Measurements from ENCODE around the gene PDZD2.
"Not testable (repeated sequence)": the region's sequence is repeated elsewhere in the genome, so short reads cannot be mapped to it uniquely, and the experiment has no call there.

The PDZD2 gene

DNA sequence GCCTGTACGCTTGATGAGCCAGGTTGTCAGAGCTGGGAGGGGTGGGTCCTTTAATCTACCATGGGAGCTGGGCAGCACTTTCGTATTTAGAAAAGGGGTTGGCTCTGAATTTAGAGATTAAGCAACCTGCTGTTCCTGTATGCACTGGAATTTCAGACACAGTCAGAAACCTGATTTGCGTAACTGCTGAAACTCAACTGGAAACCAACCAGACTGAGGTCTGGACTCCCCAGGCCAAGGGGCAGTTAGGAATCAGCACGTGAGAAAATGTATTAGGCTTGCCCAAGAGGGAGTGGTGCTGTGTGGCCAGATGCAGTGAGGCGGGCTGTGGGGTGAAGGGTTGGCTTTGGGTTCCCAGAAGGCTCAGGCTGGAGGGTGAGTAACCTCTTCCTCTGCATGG lies 300.2 kb downstream of the PDZD2 start:
- no peak for DNase-seq

DNA sequence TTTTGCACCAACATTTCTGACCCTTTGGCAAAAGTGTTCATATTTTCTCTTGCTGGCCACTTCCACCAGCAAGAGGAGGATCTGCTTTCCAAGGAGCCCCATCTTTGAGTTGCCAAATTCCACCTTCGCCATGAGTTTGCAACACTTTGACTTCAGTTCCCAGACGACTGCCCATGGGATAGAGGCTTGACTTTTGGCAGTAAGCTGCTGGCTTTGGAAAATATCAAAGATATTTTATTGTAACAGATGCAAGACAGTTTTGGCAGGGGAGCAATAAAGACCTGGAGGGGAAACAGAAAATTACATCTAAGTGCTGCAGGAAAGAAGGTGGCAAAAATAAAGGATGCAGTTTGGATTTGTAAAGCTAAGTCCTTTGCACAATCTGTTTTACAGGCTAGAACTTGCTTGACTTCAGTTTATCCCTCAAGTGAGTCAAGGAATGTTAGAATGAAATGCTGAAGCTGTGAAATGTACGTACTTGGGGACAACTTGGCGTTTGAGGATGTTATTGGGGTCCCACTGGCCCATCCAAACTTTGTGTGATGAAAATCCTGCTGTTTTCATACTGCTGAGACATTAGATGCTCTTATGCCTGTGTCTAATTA lies 302.3 kb downstream of the PDZD2 start:
- DNase-seq = no peak

DNA sequence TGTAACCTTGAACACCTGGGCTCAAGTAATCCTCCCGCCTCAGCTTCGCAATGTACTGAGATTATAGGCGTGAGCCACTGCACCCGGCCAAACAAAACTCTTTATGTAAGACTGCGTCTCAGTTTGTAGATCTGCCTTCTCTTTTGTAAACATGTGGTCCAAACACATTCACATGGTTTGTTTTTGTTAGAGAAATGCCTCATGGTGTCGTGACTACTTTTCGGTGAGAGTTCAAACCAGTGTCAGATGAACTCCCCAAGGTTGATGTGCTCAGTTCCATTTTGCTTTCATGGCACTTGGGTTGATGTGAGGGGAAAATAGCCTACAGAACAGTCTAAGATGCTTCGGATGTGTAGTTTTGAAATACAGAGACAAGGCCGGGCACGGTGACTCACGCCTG lies 303.6 kb downstream of the PDZD2 start:
- no peak for DNase-seq

DNA sequence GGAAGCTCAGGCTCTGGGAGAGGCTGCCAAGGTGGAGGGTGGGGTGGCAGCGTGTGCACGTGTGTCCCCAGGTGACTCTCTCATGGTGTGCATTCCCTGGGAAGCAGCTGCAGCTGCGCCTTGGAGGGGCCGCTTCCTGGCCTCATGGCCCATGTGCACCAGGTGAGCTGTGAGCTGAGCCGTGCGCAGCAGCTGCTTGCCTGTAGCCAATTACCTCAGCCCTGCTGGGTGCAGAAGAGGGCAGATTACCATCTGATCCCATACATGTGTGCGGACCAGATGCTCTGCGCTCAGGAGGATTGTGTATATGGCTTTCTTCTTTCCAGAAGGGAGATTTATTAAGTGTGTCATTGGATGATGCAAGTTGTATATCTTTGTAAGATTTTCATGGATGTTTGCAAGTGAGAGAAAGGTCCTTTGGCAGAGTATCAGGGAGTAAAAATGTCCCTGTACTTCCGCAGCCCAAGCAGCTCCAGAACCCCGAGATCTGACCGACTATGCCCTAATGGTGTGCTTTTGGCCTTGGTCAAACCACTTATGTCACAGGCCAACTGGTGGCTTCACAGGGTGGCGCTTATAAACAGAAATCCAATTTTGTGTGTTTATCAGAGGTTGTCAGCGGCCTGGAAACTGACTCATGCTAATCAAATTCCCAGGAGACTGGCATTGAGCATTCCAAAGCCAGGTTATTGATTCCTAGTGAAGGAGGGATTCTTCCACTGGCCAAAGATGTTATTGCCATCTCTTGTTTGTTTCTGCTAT lies 305.9 kb downstream of the PDZD2 start:
- no peak for DNase-seq

DNA sequence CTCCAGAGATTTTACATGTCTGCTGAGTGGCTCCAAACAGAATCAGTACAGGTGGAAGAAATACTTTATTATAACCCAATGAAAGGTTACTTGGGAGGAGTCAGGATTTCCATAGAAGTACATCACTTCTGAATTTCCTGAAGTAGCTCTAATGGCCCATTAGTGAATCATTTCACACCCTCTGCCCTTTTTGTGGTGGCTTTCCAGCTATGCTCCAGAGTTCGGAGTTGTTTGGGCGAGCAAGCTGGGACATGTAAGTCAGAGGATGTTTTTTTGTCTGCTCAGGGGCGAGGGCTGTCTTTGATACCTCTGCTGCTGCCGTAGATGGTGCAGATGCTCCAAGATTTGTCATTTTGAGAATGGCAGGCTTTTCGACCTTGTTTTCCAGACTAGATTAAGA lies 309.1 kb downstream of the PDZD2 start:
- no peak for DNase-seq

DNA sequence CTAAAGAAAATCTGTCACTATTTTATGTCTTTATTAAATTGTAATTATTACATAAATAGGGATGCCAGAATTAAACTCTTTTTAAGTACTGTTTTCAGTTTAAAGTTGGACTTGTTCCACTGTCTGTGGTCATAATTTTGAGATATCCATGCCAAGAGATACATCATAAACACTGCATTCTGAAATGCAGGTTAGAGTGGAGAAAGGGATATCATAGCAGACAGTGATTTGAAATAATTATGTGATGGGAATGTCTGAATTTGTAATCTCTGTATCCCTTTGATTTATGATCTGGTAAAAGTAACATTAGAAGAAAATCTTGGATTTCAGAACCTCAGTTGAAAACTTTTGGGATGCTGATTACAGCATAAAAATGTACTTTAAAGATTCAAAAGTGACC lies 313.1 kb downstream of the PDZD2 start:
- DNase-seq = no peak

DNA sequence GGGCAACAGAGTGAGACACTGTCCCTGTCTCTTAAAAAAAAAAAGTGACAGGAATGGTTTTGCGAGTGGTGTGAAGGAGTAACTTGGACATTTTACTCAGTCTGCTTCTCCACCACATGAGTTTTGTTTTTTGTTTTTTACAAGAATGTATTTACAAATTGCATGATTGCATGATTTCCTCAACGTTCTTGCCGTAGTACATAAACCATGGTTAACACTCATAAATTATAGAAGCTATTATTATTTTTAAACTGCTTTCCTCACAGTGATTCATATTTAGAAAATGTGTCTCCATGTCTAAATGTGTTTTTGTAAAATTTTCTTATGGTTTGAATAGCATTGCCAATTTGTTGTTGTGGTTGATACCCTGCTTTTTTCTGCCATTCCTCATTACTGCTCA lies 315.2 kb downstream of the PDZD2 start:
- no peak for DNase-seq

DNA sequence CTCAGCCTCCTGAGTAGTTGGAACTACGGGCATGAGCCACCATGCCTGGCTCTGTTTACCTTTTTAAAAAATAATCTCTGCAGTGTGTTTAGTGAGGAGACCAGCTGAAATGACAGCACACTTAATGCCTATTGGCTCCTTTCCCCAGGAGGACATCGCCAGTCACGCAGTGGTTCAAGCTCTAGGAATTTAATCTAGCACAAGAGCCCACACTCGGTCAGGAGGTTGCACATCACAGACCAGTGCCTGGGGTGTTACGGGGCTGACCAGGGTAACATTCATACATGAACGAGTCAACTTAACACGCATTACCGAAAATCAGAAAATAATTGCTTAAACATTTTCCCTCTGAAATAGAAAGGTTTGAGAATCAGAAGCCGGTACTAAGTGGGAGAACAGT lies 318.2 kb downstream of the PDZD2 start:
- no peak for DNase-seq

DNA sequence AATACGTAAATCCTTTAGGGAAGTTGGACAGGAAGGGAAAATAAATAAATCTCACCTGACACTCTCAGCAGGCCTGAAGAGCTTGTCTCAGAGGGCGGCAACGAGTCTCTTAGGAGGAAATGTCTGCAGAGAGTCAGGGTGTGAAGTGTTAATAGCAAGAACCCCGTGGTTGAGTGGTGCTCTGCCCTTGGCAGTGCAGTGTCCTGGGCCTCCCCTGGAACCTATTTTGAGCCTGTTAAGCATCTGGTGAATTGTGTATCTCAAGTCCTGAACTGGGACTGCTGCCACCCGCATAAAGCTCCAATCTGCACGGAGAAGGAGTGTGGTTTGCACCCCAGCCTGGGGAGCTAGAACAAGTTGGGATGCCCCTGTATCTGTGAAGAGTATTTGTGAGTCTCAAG lies 323.4 kb downstream of the PDZD2 start:
- no peak for DNase-seq

DNA sequence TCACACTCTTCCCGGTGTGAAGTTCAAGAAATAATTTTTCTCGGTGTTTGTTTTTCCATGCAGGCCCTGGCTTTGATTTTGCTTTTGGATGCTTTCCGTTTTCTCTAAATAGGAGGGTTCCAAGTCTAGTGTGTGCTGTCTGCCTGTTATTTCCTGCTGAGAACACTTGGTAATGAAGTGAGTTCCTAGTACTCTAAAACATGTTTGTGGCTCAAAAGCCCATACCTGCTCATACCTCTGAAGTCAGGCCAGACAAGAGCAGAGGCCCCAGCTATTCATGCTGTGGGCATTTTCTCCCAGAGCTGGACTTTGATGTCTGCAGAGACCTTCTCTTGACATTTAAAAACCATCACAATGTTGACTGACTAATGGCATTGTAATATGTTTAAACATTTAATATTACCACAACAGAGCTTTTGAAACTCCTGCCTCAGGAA lies 324.0 kb downstream of the PDZD2 start:
- DNase-seq = no peak

DNA sequence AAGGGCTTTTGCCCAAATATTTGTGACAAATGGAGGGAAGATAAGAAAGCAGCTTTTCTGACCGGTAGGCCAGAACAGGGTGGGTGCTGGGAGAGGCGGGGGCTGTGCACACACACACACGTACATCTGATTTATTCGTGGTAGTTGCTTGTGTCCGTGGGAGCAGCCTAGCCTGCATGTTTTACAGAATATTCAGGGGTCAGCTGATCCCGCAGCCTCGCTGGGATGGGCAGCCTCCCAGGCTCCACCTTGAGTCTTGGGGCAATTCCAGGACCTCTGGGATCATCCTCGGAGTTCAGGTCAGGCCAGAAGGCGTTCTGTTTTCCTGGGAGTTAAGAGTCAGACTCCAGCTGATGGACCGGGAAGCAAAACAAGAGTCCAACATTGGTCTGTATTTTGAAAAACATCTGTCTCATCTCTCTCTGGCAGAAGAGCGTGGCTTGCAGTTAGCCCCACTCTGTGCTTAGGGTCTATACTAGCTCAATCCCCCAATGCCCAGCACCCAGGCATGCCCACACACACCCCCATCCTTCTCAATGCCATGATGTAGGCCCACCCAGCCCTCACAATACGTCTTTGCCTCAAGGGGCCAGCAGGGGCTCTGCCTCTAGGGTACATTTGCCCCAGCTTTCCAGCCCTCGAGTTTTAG lies 324.6 kb downstream of the PDZD2 start:
- no peak for DNase-seq

DNA sequence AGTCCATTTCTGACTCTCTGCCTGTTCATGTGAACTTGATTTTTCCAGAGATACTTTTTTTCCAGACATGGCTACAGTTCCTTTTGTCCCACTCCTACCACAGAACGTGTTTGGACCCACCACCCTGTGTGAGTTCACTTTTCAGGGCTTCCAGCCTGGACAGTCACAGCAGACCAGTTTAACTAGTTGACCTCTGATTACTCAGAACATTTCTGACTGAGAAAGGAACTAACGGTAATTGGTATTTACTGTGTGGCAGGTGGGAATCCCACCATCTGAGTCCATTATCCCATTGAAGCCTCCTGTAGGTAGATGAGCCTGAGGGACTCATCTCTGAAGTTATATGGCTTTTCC lies 325.1 kb downstream of the PDZD2 start:
- DNase-seq = no peak

DNA sequence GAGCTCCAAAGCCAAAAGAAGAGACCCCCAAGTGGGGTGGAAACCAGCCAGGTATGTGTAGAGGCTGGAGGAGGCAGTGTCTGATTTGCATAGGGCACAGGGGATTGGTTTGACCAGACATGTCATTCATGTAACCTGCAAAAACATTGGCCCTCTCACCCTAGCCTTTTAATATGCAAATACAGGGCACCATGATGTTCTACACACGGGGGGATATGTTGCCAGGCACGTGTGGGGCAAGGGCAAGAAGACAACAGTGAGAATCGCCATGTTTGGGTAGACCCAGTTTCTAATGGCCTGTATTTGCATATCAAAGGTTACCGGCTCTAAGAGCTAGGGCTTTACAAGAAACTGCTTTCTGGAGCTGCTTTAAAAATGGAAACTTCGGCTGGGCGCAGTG lies 326.3 kb downstream of the PDZD2 start:
- no peak for DNase-seq

DNA sequence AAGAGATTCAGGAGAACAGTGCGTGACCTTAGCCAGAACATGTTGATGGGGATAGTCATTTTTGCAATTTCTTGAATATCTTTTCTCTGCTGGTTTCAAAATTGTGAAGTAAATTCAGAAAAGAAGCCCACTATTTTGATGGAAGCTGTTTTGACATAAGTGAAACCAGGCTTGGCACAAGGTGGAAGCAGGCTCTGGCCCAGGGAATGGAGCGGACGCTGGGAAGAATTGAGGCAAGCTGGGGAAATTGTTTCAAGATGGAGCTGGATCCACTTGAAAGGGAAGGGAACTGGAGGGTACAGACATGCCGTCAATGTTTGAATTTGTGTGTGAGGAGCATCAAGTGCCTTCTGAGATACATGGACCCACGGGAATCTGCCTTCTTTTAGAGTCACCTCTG lies 328.0 kb downstream of the PDZD2 start:
- no peak for DNase-seq

DNA sequence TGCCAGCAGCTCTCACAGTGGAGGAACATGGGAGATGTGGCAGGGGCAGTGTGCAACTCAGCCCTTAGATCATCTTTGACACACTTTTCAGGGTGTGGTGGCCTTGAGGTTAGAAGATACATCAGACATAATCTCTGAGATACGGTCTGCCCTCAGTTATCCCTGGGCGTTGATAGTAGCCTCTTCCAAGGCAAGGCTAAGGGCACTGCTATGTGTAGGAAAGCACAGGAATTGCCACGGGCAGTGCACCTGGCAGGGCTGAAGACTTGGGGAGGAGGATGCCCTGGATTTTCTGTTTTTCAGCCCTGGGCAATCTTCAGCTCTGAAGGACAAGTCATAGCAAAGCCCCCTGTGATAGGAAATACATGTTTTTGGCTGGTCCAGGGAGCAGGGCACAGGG lies 328.5 kb downstream of the PDZD2 start:
- DNase-seq = no peak

DNA sequence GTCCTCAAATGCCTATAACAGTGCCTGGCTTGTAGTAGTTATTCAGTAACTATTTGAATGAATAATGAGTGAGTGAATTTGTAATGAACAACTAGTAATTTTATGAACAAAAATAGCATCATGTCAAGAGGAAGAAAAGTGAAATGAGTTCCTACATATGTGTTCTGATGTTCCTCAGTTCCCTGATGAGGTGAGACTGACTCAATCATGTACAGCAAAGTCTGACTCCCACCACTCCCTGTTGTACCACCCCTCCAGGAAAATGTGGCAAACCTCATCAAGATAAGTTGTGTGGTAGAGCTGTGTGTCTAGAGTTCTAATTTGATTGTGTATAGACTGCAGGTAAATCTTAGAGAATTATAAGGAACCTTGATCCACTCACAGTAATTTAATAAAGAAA lies 333.6 kb downstream of the PDZD2 start:
- DNase-seq = no peak

DNA sequence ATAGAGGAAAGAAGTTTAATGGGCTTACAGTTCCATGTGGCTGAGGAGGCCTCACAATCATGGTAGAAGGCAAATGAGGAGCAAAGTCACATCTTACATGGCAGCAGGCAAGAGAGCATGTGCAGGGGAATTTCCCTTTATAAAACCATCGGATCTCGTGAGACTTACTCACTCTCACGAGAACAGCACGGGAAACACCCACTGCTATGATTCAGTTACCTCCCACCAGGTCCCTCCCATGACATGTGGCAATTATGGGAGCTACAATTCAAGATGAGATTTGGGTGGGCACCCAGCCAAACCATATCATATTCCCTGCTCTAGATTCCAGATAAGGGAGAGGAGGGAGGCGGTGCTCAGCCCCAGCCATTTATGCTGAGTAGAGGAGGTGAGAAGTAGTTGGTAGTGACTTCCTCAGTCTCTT lies 336.3 kb downstream of the PDZD2 start:
- not testable (repeated sequence) for DNase-seq

DNA sequence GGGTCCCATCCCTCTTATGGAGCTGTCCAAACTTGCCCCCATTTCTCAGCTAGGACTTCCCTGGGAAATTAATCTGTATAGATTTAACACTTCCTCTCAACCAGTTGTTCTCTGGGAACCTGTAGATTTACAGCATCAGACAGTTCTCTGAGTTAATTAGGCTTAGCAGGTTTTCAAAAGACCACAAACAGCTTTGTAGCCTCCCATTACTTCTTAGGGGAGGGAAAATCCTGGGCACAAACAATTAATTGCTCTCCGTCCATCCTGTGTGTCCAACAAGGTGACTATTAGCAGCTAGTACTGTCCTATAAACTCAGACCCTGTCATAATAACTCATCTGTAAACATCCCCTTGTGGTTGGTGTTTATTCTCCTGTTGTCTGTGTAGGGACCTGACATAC lies 337.2 kb downstream of the PDZD2 start:
- no peak for DNase-seq

DNA sequence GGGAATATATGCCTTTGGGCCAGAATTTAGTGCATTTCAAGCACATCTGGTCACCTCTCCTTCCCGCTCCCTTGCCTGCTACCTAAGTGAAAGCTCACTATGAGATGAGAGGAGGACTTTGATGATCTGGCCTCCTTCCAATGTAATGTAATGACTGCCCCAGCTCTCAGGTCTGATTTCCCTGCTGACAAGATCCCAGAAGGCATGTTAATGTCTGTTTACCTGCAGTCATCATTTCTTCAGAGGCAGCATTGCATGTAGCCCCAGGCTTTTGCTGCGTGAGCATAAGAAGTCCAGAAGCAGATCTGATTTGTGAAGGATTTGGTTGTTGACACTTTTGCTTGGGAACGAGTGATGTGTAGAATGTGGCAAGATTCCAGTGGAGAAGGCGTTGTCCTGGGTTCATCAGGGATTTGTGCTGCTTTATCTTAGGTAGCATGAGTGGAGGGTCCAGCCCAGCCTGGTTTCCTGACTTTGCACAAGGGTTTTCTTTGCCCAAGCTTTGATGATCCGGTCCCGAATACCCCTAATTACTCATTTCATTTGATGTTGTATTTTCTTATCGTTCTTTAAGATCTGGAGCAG lies 342.5 kb downstream of the PDZD2 start:
- DNase-seq = no peak

DNA sequence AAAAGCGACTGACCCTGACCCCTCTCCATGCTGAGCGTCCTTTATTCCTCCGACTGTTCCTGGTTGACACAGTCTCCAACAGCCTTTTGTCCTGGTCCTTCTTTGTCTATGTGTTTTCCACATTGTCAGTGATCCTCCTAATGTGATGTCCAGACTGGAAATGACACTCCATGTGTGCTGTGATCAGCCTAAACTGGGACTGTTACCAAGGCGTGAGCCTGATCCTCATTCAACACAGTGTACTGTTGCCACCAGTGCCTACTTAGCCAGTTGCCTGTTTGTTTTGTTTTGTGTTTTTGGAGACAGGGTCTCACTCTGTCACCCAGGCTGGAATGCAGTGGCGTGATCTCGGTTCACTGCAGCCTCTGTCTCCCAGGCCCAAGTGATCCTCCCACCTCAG lies 343.1 kb downstream of the PDZD2 start:
- DNase-seq = no peak

DNA sequence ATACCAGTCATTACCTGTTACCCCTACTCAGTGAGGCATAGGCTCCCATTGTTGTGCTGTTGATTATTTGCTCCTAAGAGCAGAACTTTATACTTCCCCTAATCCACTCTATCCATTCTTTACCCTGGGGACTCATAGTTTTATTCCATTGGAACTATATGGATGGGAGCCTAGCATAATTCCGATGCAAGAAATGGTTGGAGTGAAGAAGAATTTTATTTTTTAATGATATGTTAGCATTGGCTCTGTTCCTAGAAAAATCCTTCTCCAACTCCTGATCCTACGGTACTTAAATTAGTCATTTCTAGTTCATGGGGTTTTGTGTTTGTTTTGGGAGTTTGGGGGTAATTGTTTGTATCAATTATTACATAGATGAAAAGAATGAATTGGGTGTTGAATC lies 343.7 kb downstream of the PDZD2 start:
- DNase-seq = no peak

DNA sequence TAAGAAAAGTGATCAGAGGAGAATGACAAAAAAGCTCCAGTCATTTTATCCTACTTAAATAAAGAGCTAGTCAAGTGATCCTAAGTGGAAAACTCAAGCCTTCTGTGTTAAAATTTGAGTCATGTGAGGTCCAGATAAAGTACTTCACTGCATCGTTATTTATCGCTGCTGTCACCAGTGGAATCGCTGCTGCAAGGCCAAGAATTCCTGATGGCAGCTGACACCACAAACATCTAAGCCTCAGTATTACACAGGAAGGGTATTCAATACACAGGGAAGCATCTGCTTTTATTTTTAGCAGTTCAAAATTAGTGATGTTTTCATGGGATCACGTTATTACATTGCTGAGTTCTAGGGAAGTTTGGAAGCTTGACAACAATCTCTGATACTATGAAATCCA lies 344.9 kb downstream of the PDZD2 start:
- DNase-seq = no peak

DNA sequence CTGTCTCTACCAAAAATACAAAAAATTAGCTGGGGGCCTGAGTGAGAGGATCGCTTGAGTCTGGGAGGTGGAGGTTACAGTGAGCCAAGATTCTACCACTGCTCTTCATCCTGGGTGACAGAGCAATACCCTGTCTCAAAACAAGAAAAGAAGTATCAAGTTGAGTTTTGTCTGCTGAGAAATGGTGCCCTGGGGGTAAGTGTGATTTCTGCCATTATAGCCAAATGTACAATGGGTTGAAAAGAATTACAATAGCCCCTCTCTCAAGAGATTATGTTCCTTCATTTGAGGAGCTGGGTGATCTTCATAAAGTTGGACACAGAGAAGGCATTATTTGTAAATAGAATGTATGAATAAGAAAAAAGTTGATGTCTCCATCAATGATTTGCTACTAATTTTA lies 345.8 kb downstream of the PDZD2 start:
- DNase-seq = no peak

DNA sequence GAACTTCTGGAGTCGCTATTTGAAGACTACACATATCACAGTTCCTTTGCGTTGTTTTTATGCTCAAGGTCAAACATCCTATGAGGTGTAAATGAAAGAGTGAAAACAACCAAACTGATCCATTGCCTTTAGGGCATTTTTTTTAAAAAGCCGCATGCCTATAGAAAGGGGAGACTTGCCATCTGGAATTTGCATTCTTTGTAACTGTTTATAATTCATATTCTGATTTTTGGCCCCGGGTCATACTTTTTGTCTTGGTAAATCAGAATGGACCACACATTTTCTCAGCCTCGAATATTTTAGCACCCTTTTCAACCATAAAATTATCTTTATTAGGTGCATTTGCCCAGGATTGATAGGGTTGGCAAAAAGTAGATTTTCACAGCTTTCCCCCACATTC lies 347.2 kb downstream of the PDZD2 start:
- DNase-seq = no peak

All from activated naive CD4-positive, alpha-beta T cell (primary cell).